Activated T-helper 1 cell treated with anti-CD3 and anti-CD28 coated beads, Interleukin-12 subunit alpha, Interleukin-12 subunit beta, Interleukin-2, Interleukin-4 antibody, amounts not matched to agents 30 ng/mL and 10 ng/mL and 1 ng/mL, durations not matched to agents 14 hours and 24 hours and 36 hours (primary cell): ENCODE measurements around the gene FAXDC2. TPM values are rescaled to one million over a fixed set of nuclear protein-coding genes. Genes with fewer than 3 reads are reported as not detected.

Source experiments
- DNase-seq: peaks from one replicate; pipeline ENCODE4 v3.0.0; 2021; ENCODE audit warnings: low spot score
- H3K27ac Mint-ChIP-seq: one replicate; pipeline ENCODE4 v1.8.0; 2021; ENCODE audit warnings: mild to moderate bottlenecking, mixed read lengths
- H3K27me3 Mint-ChIP-seq: one replicate; pipeline ENCODE4 v1.8.0; 2022; ENCODE audit warnings: mild to moderate bottlenecking, moderate library complexity, mixed read lengths; ENCODE audit not compliant: insufficient read depth
- H3K36me3 Mint-ChIP-seq: one replicate; pipeline ENCODE4 v1.8.0; 2021; ENCODE audit warnings: low read depth, mixed read lengths
- H3K4me1 Mint-ChIP-seq: one replicate; pipeline ENCODE4 v1.8.0; 2021; ENCODE audit warnings: low read depth, mixed read lengths
- H3K4me3 Mint-ChIP-seq: one replicate; pipeline ENCODE4 v1.8.0; 2021; ENCODE audit warnings: mild to moderate bottlenecking, moderate library complexity, mixed read lengths
- H3K9me3 Mint-ChIP-seq: one replicate; pipeline ENCODE4 v1.8.0; 2021; ENCODE audit warnings: mixed read lengths
- intact Hi-C: fragments of 100-400 bp; cut with micrococcal nuclease; formaldehyde crosslinking; loops from one replicate; pipeline ENCODE4 v1.15.1; 2024
- total RNA-seq: library from RNA; stranded (reverse); gene quantifications from 2 replicates; pipeline ENCODE4 v1.2.3, GENCODE V29; 2022

Gene FAXDC2
- total RNA-seq, 1 donor from 2014 or later = not detected

GRCh38 chr5:154878642-154879335, 28.4 kb upstream of the FAXDC2 start:
- H3K4me3 Mint-ChIP-seq = no peak overlapping the region
- no peak overlapping the region for H3K27ac Mint-ChIP-seq
- peaks cover 23% of the 10 kb centered on the region for H3K9me3 Mint-ChIP-seq
- intact Hi-C loops = no loop called here
- no peaks in the 10 kb centered on the region for H3K27me3 Mint-ChIP-seq
- no peaks in the 10 kb centered on the region for H3K4me1 Mint-ChIP-seq
- H3K36me3 Mint-ChIP-seq = peaks cover 65% of the 10 kb centered on the region
- no peak for DNase-seq

- H3K36me3 Mint-ChIP-seq = peaks cover 57% of the 10 kb centered on the region
- H3K9me3 Mint-ChIP-seq = peaks cover 11% of the 10 kb centered on the region
- H3K4me3 Mint-ChIP-seq = no peak overlapping the region
- H3K27me3 Mint-ChIP-seq = no peaks in the 10 kb centered on the region
- no peak overlapping the region for H3K27ac Mint-ChIP-seq
- intact Hi-C loops = no loop called here
- no peaks in the 10 kb centered on the region for H3K4me1 Mint-ChIP-seq
- DNase-seq = no peak
Measured at GRCh38 chr5:154873791-154874331, 23.5 kb upstream of the FAXDC2 start.

GRCh38 chr5:154871734-154872133, 21.3 kb upstream of the FAXDC2 start:
- no peak overlapping the region for H3K4me3 Mint-ChIP-seq
- DNase-seq = no peak
- no peaks in the 10 kb centered on the region for H3K9me3 Mint-ChIP-seq
- no peaks in the 10 kb centered on the region for H3K27me3 Mint-ChIP-seq
- no peak overlapping the region for H3K27ac Mint-ChIP-seq
- H3K36me3 Mint-ChIP-seq = peaks cover 54% of the 10 kb centered on the region
- intact Hi-C loops = no loop called here
- peaks cover 5% of the 10 kb centered on the region for H3K4me1 Mint-ChIP-seq

- Mint-ChIP-seq H3K27me3 (no peaks in the 10 kb centered on the region), H3K4me1 (peaks cover 25% of the 10 kb centered on the region), H3K27ac (peak overlapping the region; percentile 49), H3K9me3 (no peaks in the 10 kb centered on the region), H3K36me3 (peaks cover 47% of the 10 kb centered on the region), H3K4me3 (no peak overlapping the region)
- DNase-seq = no peak
- intact Hi-C loops = no loop called here
Measured at GRCh38 chr5:154868702-154869101, 18.3 kb upstream of the FAXDC2 start.

GRCh38 chr5:154866841-154867240, 16.4 kb upstream of the FAXDC2 start:
- peaks cover 43% of the 10 kb centered on the region for H3K4me1 Mint-ChIP-seq
- intact Hi-C loops = no loop called here
- peaks cover 51% of the 10 kb centered on the region for H3K36me3 Mint-ChIP-seq
- no peak overlapping the region for H3K4me3 Mint-ChIP-seq
- no peaks in the 10 kb centered on the region for H3K27me3 Mint-ChIP-seq
- no peaks in the 10 kb centered on the region for H3K9me3 Mint-ChIP-seq
- DNase-seq = no peak
- peak overlapping the region; percentile 2 for H3K27ac Mint-ChIP-seq

GRCh38 chr5:154865466-154866184, 15.2 kb upstream of the FAXDC2 start:
- H3K27me3 Mint-ChIP-seq = no peaks in the 10 kb centered on the region

GRCh38 chr5:154863291-154864080, 13.1 kb upstream of the FAXDC2 start:
- no peaks in the 10 kb centered on the region for H3K9me3 Mint-ChIP-seq
- H3K4me3 Mint-ChIP-seq = no peak overlapping the region
- no peak overlapping the region for H3K27ac Mint-ChIP-seq
- no peak for DNase-seq
- peaks cover 69% of the 10 kb centered on the region for H3K4me1 Mint-ChIP-seq
- H3K36me3 Mint-ChIP-seq = peaks cover 47% of the 10 kb centered on the region
- H3K27me3 Mint-ChIP-seq = no peaks in the 10 kb centered on the region
- intact Hi-C loops = no loop called here

More at GRCh38 chr5:154865466-154866184, 15.2 kb upstream of the FAXDC2 start:
- peak overlapping the region; percentile 50 for H3K27ac Mint-ChIP-seq
- H3K36me3 Mint-ChIP-seq = peaks cover 48% of the 10 kb centered on the region
- no peak for DNase-seq
- H3K9me3 Mint-ChIP-seq = no peaks in the 10 kb centered on the region
- H3K4me3 Mint-ChIP-seq = no peak overlapping the region
- intact Hi-C loops = no loop called here
- peaks cover 56% of the 10 kb centered on the region for H3K4me1 Mint-ChIP-seq

- H3K4me1 Mint-ChIP-seq = peaks cover 69% of the 10 kb centered on the region
- H3K9me3 Mint-ChIP-seq = no peaks in the 10 kb centered on the region
- H3K36me3 Mint-ChIP-seq = peaks cover 45% of the 10 kb centered on the region
- peak overlapping the region; percentile 59 for H3K27ac Mint-ChIP-seq
- H3K27me3 Mint-ChIP-seq = no peaks in the 10 kb centered on the region
- no peak for DNase-seq
- intact Hi-C loops = no loop called here
- peak overlapping the region; percentile 38 for H3K4me3 Mint-ChIP-seq
Measured at GRCh38 chr5:154862766-154863165, 12.4 kb upstream of the FAXDC2 start.

GRCh38 chr5:154861946-154862345, 11.5 kb upstream of the FAXDC2 start:
- no peak overlapping the region for H3K27ac Mint-ChIP-seq
- no peaks in the 10 kb centered on the region for H3K27me3 Mint-ChIP-seq
- no peak for DNase-seq
- no peaks in the 10 kb centered on the region for H3K9me3 Mint-ChIP-seq
- peaks cover 68% of the 10 kb centered on the region for H3K4me1 Mint-ChIP-seq
- peak overlapping the region; percentile 26 for H3K4me3 Mint-ChIP-seq
- intact Hi-C loops = no loop called here
- H3K36me3 Mint-ChIP-seq = peaks cover 42% of the 10 kb centered on the region

- no peaks in the 10 kb centered on the region for H3K27me3 Mint-ChIP-seq
- no peaks in the 10 kb centered on the region for H3K9me3 Mint-ChIP-seq
- H3K36me3 Mint-ChIP-seq = peaks cover 35% of the 10 kb centered on the region
- H3K27ac Mint-ChIP-seq = peak overlapping the region; percentile 100
- no peak for DNase-seq
- peaks cover 65% of the 10 kb centered on the region for H3K4me1 Mint-ChIP-seq
- intact Hi-C loops = no loop called here
- H3K4me3 Mint-ChIP-seq = peak overlapping the region; percentile 99
Measured at GRCh38 chr5:154860765-154861164, 10.4 kb upstream of the FAXDC2 start.

GRCh38 chr5:154860123-154860522, 9.7 kb upstream of the FAXDC2 start:
- Mint-ChIP-seq H3K27me3 (no peaks in the 10 kb centered on the region), H3K36me3 (peaks cover 30% of the 10 kb centered on the region)
- intact Hi-C loops = no loop called here

GRCh38 chr5:154858972-154859871, 8.8 kb upstream of the FAXDC2 start:
- Mint-ChIP-seq H3K36me3 (peaks cover 27% of the 10 kb centered on the region), H3K4me3 (peak overlapping the region; percentile 99), H3K9me3 (no peaks in the 10 kb centered on the region), H3K27ac (peak overlapping the region; percentile 100), H3K27me3 (no peaks in the 10 kb centered on the region), H3K4me1 (peaks cover 53% of the 10 kb centered on the region)
- intact Hi-C loops = loop anchor here (1.0 to 5.0 kb wide), 8 partner anchors 47 to 820 kb away; partner anchors contain the start of genes FAM114A2, LARP1, MFAP3 and MRPL22
- DNase-seq = peak; percentile 3

More at GRCh38 chr5:154860123-154860522, 9.7 kb upstream of the FAXDC2 start:
- H3K4me1 Mint-ChIP-seq = peaks cover 59% of the 10 kb centered on the region
- H3K27ac Mint-ChIP-seq = peak overlapping the region; percentile 100
- peak overlapping the region; percentile 99 for H3K4me3 Mint-ChIP-seq
- H3K9me3 Mint-ChIP-seq = no peaks in the 10 kb centered on the region
- DNase-seq = no peak
